H1 (cell line): ENCODE data around the gene DNAJC17. TPM values are rescaled to one million over a fixed set of nuclear protein-coding genes. Genes with fewer than 3 reads are reported as not detected.

ENCODE experiments used
- ATF2 ChIP-seq: IDR thresholded peaks from 2 replicates; pipeline ENCODE4 v1.6.1; 2012; ENCODE audit warnings: low read length, inconsistent platforms
- CHD7 ChIP-seq: fragments of 300-600 bp; sonication (generic); IDR thresholded peaks from 2 replicates; pipeline ENCODE4 v1.7.1; 2012; ENCODE audit warnings: low read length, moderate library complexity, mild to moderate bottlenecking, inconsistent platforms; ENCODE audit not compliant: insufficient replicate concordance
- KDM1A ChIP-seq: fragments of 200-600, 300-600 bp; sonication (generic); IDR thresholded peaks from 2 replicates; pipeline ENCODE4 v1.7.1; 2016; ENCODE audit warnings: mild to moderate bottlenecking, low read length, borderline replicate concordance
- RAD21 ChIP-seq, 2 experiments: IDR thresholded peaks in 1 of 2; conservative IDR thresholded peaks in 1 of 2; 2 replicates each; pipeline ENCODE4 v1.6.1; 2011; ENCODE audit warnings: low read depth in 2 of 2, low read length in 2 of 2, improper control_type of control experiment in 1 of 2, inconsistent platforms in 1 of 2, mild to moderate bottlenecking in 1 of 2, moderate library complexity in 1 of 2
- RFX5 ChIP-seq: IDR thresholded peaks from 2 replicates; pipeline ENCODE4 v1.6.1; 2011; ENCODE audit warnings: low read depth, low read length, improper control_type of control experiment, borderline replicate concordance
- SP4 ChIP-seq: IDR thresholded peaks from 2 replicates; pipeline ENCODE4 v1.6.1; 2012; ENCODE audit warnings: low read length, inconsistent platforms
- polyA plus RNA-seq, 7 experiments: library from polyadenylated mRNA; depleted of rRNA in 3 of 7; stranded (reverse) in 5 of 7; unstranded in 2 of 7; fragments of >200 nt in 5 of 7; fragments of 200-250 nt in 2 of 7; gene quantifications; 1 replicate in 5 of 7; 2 replicates in 1 of 7; 4 replicates in 1 of 7; pipeline versions ENCODE4 v1.2.1 to v1.2.3, GENCODE V29; 2011 to 2013; ENCODE audit warnings: missing spikeins in 2 of 7, mixed read lengths in 2 of 7
- total RNA-seq: library from RNA; stranded (reverse); fragmentation: NEBNext Ultra II Directional; extraction: Animal tissue kit (Norgen Biotek cat#: 25700); gene quantifications from 2 replicates; pipeline ENCODE4 v1.2.1, GENCODE V29; 2021
- TF ChIP-seq, protein P1 (sequence below): IDR thresholded peaks from 2 replicates; pipeline ENCODE4 v1.6.1; 2011; ENCODE audit warnings: low read length, improper control_type of control experiment

The DNAJC17 gene
- total and polyA plus RNA-seq, 2 of the 8 experiments (the other 6 are each of a cell fraction or from before 2014, with no cell fraction given) = 39.5 to 45.4 TPM

DNA sequence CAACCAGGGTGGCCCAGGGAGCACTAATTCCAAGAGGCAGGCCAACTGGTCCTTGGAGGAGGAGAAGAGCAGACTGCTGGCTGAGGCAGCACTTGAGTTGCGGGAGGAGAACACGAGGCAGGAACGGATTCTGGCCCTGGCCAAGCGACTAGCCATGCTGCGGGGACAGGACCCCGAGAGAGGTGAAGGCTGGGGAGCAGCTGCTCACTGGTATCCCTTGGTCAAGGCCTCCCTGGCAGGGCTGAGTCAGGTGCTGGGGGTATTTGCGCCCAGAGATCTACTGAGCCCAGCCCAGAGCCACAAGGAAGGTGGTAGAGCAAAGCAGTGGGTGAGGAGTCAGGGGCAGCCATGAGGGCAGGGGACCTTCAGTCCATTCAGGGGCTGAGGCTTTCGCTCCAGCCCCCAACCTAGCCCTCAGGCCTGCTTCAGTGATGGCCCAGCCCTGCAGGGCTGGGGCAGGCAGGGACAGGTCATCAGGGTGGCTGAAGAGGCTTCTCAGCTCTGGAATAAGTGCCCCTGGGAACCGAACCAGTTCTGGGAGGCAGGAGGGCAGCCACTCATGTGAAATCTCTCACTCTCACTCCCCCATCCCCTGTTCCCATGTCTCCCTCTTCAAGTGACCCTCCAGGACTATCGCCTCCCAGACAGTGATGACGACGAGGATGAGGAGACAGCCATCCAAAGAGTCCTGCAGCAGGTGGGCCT, 5.6 kb upstream of the DNAJC17 start (continued):
- TF ChIP-seq CHD7 = no peak
- TF ChIP-seq ATF2 = no peak
- TF ChIP-seq RAD21 (IDR thresholded peaks at IDR 0.05 in 1 of 2, conservative IDR thresholded peaks at IDR 0.05 in 1 of 2; ENCODE audit: low read depth in 2 of 2, low read length in 2 of 2) = no peak
- TF ChIP-seq KDM1A = no peak
- no peak for TF ChIP-seq SP4
- TF ChIP-seq, protein P1, sequence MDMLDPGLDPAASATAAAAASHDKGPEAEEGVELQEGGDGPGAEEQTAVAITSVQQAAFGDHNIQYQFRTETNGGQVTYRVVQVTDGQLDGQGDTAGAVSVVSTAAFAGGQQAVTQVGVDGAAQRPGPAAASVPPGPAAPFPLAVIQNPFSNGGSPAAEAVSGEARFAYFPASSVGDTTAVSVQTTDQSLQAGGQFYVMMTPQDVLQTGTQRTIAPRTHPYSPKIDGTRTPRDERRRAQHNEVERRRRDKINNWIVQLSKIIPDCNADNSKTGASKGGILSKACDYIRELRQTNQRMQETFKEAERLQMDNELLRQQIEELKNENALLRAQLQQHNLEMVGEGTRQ = no peak
- no peak for TF ChIP-seq RFX5
